ENCODE data around the gene CAPN12. TPM values are rescaled to one million over a fixed set of nuclear protein-coding genes. Genes with fewer than 3 reads are reported as not detected.

Gene CAPN12
- total RNA-seq, 4 donors from 2014 or later = 8.0 to 31.3 (median 15.7) TPM

DNA sequence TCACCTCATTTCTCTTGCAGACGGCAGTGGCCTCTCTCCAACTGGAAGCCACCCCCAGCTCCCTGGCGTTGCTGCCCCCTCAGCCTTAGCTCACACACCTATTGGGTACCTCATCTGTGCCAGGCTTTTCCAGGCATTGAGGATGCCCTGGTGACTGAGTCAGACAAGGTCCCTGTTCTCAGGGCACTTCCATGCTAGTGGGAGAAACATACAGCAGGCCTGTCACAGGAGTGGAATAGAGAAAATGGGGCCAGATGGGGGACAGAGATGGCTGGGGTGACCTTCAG, 33.9 kb downstream of the CAPN12 start:
- TF ChIP-seq EP300 (IDR thresholded peaks at IDR 0.05) (no peak), POLR2A (IDR thresholded peaks at IDR 0.05) (no peak), POLR2AphosphoS5 (IDR thresholded peaks at IDR 0.05) (no peak)
- TF ChIP-seq, protein P1, sequence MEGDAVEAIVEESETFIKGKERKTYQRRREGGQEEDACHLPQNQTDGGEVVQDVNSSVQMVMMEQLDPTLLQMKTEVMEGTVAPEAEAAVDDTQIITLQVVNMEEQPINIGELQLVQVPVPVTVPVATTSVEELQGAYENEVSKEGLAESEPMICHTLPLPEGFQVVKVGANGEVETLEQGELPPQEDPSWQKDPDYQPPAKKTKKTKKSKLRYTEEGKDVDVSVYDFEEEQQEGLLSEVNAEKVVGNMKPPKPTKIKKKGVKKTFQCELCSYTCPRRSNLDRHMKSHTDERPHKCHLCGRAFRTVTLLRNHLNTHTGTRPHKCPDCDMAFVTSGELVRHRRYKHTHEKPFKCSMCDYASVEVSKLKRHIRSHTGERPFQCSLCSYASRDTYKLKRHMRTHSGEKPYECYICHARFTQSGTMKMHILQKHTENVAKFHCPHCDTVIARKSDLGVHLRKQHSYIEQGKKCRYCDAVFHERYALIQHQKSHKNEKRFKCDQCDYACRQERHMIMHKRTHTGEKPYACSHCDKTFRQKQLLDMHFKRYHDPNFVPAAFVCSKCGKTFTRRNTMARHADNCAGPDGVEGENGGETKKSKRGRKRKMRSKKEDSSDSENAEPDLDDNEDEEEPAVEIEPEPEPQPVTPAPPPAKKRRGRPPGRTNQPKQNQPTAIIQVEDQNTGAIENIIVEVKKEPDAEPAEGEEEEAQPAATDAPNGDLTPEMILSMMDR (IDR thresholded peaks at IDR 0.05) = no peak
- Histone ChIP-seq H3K36me3 (peaks cover 97% of the 10 kb centered on the region), H3K9me3 (no peaks in the 10 kb centered on the region), H3K4me3 (no peak overlapping the region), H3K4me1 (peaks cover 73% of the 10 kb centered on the region), H3K27me3 (no peaks in the 10 kb centered on the region), H3K27ac (no peak overlapping the region)
- no peak for DNase-seq (ENCODE audit: low spot score in 2 of 2)
- WGBS = 57% methylated on average over 2 of the region's 2 CpGs

DNA sequence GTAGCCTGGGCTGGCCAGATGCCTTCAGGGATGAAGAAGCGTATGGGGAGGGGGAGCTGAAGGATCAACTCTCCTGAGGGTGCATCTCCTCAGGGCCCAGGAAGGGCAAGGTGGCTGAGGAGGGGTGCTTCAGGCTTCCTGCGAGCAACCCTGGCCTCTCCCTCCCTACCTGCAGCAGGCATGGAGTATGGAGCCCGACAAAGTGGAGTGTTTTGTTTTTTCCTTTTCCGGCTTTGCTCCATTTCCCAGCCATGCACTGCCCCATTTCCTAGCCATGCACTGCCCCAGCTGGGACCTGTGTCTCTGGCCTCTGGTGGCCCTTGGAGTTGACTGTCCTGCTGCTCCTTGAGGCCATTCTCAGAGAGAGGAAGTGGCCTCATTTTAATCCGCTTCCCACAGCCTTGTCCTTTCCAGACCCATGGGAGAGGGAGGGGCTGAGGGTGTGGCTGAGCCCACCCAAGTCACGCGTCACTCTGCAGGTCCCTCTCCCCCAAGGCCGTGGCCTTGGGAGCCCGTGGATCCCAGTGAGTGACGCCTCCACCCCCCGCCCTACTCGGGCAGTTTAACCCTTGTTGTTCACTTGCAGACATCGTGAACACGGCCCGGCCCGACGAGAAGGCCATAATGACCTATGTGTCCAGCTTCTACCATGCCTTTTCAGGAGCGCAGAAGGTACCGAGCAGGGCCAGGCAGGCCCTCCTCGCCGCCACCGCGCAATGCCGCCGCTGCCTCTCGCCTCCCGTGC, 34.4 kb downstream of the CAPN12 start:
- 86% methylated on average over 23 of the region's 27 CpGs for WGBS
- Histone ChIP-seq H3K27ac (peak overlapping the region; percentile 15), H3K4me1 (peaks cover 73% of the 10 kb centered on the region), H3K4me3 (no peak overlapping the region), H3K27me3 (no peaks in the 10 kb centered on the region), H3K36me3 (peaks cover 97% of the 10 kb centered on the region), H3K9me3 (no peaks in the 10 kb centered on the region)
- TF ChIP-seq POLR2A (IDR thresholded peaks at IDR 0.05) = no peak
- TF ChIP-seq, protein P1 (IDR thresholded peaks at IDR 0.05) = no peak
- TF ChIP-seq EP300 (IDR thresholded peaks at IDR 0.05) = no peak
- no peak for TF ChIP-seq POLR2AphosphoS5 (IDR thresholded peaks at IDR 0.05)
- DNase-seq (ENCODE audit: low spot score in 2 of 2) = no peak

DNA sequence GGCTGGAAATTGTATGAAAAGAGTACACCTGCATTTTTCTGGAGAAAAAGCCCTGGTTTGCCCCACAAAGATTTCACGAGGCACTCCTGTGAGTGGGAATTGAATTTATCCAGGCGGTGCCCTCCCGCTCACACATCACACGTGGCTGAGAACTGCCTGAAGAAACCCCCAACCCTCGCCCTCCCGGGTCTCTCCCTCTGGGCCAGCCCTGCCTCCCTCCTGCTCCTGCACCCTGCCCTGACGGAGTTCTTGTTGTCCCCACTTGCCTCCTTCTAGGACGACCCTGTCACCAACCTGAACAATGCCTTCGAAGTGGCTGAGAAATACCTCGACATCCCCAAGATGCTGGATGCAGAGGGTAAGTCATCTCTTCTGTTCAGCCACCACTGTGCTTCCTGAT, 35.2 kb downstream of the CAPN12 start:
- H3K9me3 ChIP-seq = no peaks in the 10 kb centered on the region
- peaks cover 97% of the 10 kb centered on the region for H3K36me3 ChIP-seq
- TF ChIP-seq, protein P1 (IDR thresholded peaks at IDR 0.05) = no peak
- TF ChIP-seq POLR2A (IDR thresholded peaks at IDR 0.05) = no peak
- TF ChIP-seq EP300 (IDR thresholded peaks at IDR 0.05) = no peak
- no peak for TF ChIP-seq POLR2AphosphoS5 (IDR thresholded peaks at IDR 0.05)
- H3K27me3 ChIP-seq = no peaks in the 10 kb centered on the region
- H3K27ac ChIP-seq = peak overlapping the region; percentile 58
- WGBS = 93% methylated on average over 10 of the region's 10 CpGs
- H3K4me3 ChIP-seq = no peak overlapping the region
- H3K4me1 ChIP-seq = peaks cover 72% of the 10 kb centered on the region
- DNase-seq (ENCODE audit: low spot score in 2 of 2) = no peak

DNA sequence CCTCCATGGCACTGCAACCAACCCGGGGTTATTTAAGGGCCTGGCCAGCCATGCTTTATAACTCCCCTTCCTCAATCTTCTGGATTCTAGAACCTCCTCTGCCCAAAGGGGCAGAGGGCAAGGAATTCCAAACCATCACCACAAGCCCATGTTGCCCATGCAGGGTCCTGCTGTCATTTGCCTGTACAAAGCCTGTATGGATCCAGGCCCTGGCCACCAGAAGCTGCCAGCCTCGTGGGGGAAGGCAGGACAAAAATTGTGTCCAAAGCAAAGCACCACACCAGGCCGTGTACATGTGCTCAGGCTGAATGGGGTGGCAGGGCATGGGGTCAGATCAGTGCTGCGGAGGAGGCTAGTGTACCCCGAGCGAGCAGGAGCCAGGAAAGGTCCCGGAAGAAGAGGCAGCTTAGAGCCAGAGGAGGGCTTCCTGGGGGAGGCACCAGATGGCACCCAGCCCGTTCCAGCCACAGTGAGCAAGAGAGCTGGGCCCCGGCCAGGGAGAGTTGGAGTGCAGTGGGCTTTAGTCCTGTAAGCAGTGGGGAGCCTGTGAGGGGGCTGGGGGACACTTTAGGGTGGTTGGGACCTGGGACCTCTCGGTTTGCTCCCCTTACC, 35.8 kb downstream of the CAPN12 start:
- Histone ChIP-seq H3K4me1 (peaks cover 67% of the 10 kb centered on the region), H3K4me3 (no peak overlapping the region), H3K36me3 (peaks cover 97% of the 10 kb centered on the region), H3K9me3 (no peaks in the 10 kb centered on the region), H3K27ac (peak overlapping the region; percentile 58), H3K27me3 (no peaks in the 10 kb centered on the region)
- no peak for DNase-seq (ENCODE audit: low spot score in 2 of 2)
- TF ChIP-seq EP300 (IDR thresholded peaks at IDR 0.05) (no peak), POLR2A (IDR thresholded peaks at IDR 0.05) (no peak), POLR2AphosphoS5 (IDR thresholded peaks at IDR 0.05) (no peak)
- TF ChIP-seq, protein P1 (IDR thresholded peaks at IDR 0.05) = no peak
- WGBS = 84% methylated on average over 10 of the region's 10 CpGs

DNA sequence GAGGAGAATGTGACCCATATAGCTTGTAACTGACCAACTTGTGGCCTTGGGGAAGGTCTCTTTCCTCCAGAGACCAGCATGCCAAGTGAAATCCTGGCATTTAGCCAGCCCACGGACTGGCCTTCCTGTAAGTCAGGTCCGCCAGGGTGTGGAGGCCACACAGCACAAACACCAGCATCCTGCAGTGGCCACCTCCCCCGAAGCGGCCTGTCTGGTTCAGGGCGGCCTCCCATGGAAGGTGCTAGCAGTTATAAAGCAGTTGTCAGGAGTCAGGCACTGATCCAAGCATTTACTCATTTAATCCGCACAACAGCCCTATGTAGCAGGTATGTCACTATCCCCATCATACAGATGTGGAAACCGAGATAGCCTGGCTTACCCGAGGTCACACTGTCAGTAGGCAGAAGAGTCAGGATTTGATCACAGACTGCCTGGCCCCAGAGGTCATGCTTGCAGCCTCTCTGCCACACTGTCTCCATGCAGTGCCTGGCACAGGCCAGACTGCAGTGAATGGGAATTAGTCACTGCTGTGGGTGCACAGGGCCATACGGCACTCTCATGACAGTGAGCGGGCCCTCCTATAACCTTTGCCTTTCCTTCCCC, 36.7 kb downstream of the CAPN12 start:
- 74% methylated on average over 8 of the region's 10 CpGs for WGBS

More for the DNA sequence above, 36.7 kb downstream of the CAPN12 start:
- Histone ChIP-seq H3K4me1 (peaks cover 58% of the 10 kb centered on the region), H3K27me3 (no peaks in the 10 kb centered on the region), H3K4me3 (no peak overlapping the region), H3K36me3 (peaks cover 96% of the 10 kb centered on the region), H3K27ac (peak overlapping the region; percentile 58), H3K9me3 (no peaks in the 10 kb centered on the region)
- peak in 1 of 2 donors; percentile 88 for DNase-seq (ENCODE audit: low spot score in 2 of 2)
- TF ChIP-seq, protein P1 (IDR thresholded peaks at IDR 0.05) = no peak
- TF ChIP-seq POLR2AphosphoS5 (IDR thresholded peaks at IDR 0.05) = peak in 2 of 3 donors; percentile 5 to 33
- no peak for TF ChIP-seq EP300 (IDR thresholded peaks at IDR 0.05)
- no peak for TF ChIP-seq POLR2A (IDR thresholded peaks at IDR 0.05)
